PC-9 (cell line): Measurements from ENCODE around the gene SRP19. TPM values are rescaled to one million over a fixed set of nuclear protein-coding genes. Genes with fewer than 3 reads are reported as not detected.

Experiments
- Bru-seq: library from RNA; stranded (reverse); fragments of 400-500 nt; gene quantifications from one replicate; lab custom pipeline; 2021; lab: Mats Ljungman, UMichigan
- BruChase-seq, 2 experiments: library from RNA; stranded (reverse); fragments of 400-500 nt; gene quantifications; one replicate each; lab custom pipeline; 2021; lab: Mats Ljungman, UMichigan
- BruUV-seq: library from RNA; stranded (reverse); fragments of 400-500 nt; replicated peaks from 2 replicates; lab custom pipeline; 2021; lab: Mats Ljungman, UMichigan
- CTCF ChIA-PET: fragments of 300-600 bp; sonication (Branson Sonifier 250); formaldehyde crosslinking; loops from one replicate; lab custom pipeline; 2022; ENCODE audit warnings: antibody characterized with exemption; lab: Charles Lee
- POLR2A ChIA-PET: fragments of 300-600 bp; sonication (Branson Sonifier 250); formaldehyde crosslinking; loops from one replicate; lab custom pipeline; 2022; ENCODE audit warnings: antibody characterized with exemption; ENCODE audit not compliant: unreplicated experiment; lab: Charles Lee
- DNase-seq, 2 experiments: peaks; one replicate each; pipeline versions ENCODE4 v3.0.0 to v3.0.0-alpha.2; 2015 to 2022; ENCODE audit warnings: mixed read lengths in 1 of 2
- H2AFZ ChIP-seq: fragments of 200-600 bp; sonication (generic); 2 replicates; pipeline ENCODE4 v1.8.1; 2017; ENCODE audit warnings: antibody characterized with exemption
- H3F3A ChIP-seq: fragments of 200-600 bp; sonication (generic); 2 replicates; pipeline ENCODE4 v1.8.1; 2017; ENCODE audit warnings: antibody characterized with exemption, mild to moderate bottlenecking, low read depth; ENCODE audit not compliant: insufficient read depth
- H3K27ac ChIP-seq: fragments of 200-600 bp; sonication (generic); 2 replicates; pipeline ENCODE4 v1.6.1; 2016; ENCODE audit warnings: mixed run types
- H3K27me3 ChIP-seq: fragments of 200-600 bp; sonication (generic); 2 replicates; pipeline ENCODE4 v1.6.1; 2016; ENCODE audit warnings: low read depth, mixed run types; ENCODE audit not compliant: insufficient read depth
- H3K36me3 ChIP-seq: fragments of 200-600 bp; sonication (generic); 2 replicates; pipeline ENCODE4 v1.6.1; 2016; ENCODE audit warnings: low read depth, mixed run types
- H3K4me1 ChIP-seq: fragments of 200-600 bp; sonication (generic); replicated peaks from 2 replicates; pipeline ENCODE4 v1.6.1; 2016; ENCODE audit warnings: mixed run types; ENCODE audit not compliant: insufficient read depth
- H3K4me2 ChIP-seq: fragments of 200-600 bp; sonication (generic); 2 replicates; pipeline ENCODE4 v1.6.1; 2017; ENCODE audit warnings: mixed run types
- H3K4me3 ChIP-seq: fragments of 200-600 bp; sonication (generic); 2 replicates; pipeline ENCODE4 v1.6.1; 2016; ENCODE audit warnings: mixed run types
- H3K79me2 ChIP-seq: fragments of 200-600 bp; sonication (generic); 2 replicates; pipeline ENCODE4 v1.6.1; 2017; ENCODE audit warnings: low read depth, mixed run types
- H3K9me2 ChIP-seq: fragments of 200-600 bp; sonication (generic); 2 replicates; pipeline ENCODE4 v1.8.1; 2017; ENCODE audit warnings: mild to moderate bottlenecking; ENCODE audit not compliant: insufficient read depth
- H3K9me3 ChIP-seq: fragments of 200-600 bp; sonication (generic); 2 replicates; pipeline ENCODE4 v1.8.1; 2016; ENCODE audit warnings: low read depth; ENCODE audit not compliant: insufficient read depth
- H4K20me1 ChIP-seq: fragments of 200-600 bp; sonication (generic); 2 replicates; pipeline ENCODE4 v1.8.1; 2017; ENCODE audit not compliant: insufficient read depth
- CTCF ChIP-seq: fragments of 200-600 bp; sonication (generic); conservative IDR thresholded peaks from 2 replicates; pipeline ENCODE4 v1.6.1; 2017; ENCODE audit warnings: mixed run types, antibody characterized with exemption, mild to moderate bottlenecking, moderate library complexity
- EZH2 ChIP-seq: fragments of 200-600 bp; sonication (generic); IDR thresholded peaks from 2 replicates; pipeline ENCODE4 v1.8.0; 2017; ENCODE audit warnings: antibody characterized with exemption, low read depth
- intact Hi-C: fragments of 100-400 bp; cut with micrococcal nuclease; formaldehyde crosslinking; loops from one replicate; pipeline ENCODE4 v1.10.0; 2022; ENCODE audit not compliant: unreplicated experiment
- long read RNA-seq: library from polyadenylated mRNA; stranded (forward); transcript quantifications from one replicate; pipeline ENCODE4 v2.0.0, GENCODE V29; 2022
- total RNA-seq: library from RNA; stranded (reverse); gene quantifications from 2 replicates; pipeline ENCODE4 v1.2.3, GENCODE V29; 2021

Gene SRP19
- 26.8 and 34.4 TPM in 2 replicates for total RNA-seq
- Bru-seq, nascent RNA = percentile 79 among the genes with signal in this experiment
- percentile 75 among the genes with signal in this experiment for BruChase-seq, experiment 1, labeled RNA remaining after a 2-hour chase
- percentile 71 among the genes with signal in this experiment for BruChase-seq, experiment 2, labeled RNA remaining after a 6-hour chase
- long read RNA-seq, transcript SRP19-206 (5 exons, 2,841 nt) = major isoform, 70 of 94 reads
- long read RNA-seq, transcript SRP19-205 (2 exons, 473 nt) = minor isoform, 9 of 94 reads
- long read RNA-seq, partial matches to known transcripts = 0 of 94 reads
- long read RNA-seq, other reads (novel, unspliced or antisense) = 6 of 94 reads

DNA sequence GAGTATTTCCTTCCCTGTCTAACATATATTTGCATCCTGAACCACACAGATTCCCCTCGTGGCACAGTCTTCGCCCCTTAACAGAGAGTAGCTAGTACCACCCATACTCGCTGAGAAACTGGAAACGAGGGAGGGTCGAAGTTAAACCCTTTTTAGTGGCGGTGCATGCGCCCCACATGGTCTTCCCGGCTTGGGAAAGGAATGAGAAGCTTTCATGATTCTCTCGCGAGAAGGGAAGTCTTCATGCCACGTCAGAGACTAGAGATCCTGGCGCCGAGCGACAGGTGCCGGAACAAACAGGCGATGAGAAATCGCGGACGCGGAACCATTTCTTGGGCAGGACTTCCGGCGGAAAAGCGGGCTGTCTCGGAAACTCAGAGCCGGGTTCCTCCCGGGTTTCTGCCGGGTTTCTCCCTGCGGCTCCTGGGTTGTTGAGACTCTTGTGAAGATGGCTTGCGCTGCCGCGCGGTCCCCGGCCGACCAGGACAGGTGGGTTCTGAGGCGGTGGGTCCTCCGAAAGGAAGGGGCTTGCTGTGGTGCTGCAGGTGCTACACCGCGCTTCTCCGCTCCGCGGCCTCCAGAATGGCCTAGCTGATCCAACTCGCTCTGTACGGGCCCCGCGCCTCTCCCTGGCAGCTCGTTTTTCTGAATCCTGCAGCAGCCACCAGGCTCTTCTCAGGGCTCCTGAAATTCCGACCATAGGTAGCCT is at the start of gene SRP19:
SRP19 (plus strand) TSS at position 359 of the 709 bp plus-strand sequence; CDS start at position 449, 90 bp downstream.
- Histone ChIP-seq H3K27me3 (no peaks in the 10 kb centered on the region), H3K9me2 (no peaks in the 10 kb centered on the region), H3K79me2 (peaks cover 41% of the 10 kb centered on the region), H3K36me3 (peaks cover 34% of the 10 kb centered on the region), H4K20me1 (peaks cover 21% of the 10 kb centered on the region), H3K27ac (peak within 1 kb of the TSS; percentile 69), H3K4me2 (peak within 1 kb of the TSS; percentile 83), H3F3A (peaks cover 20% of the 10 kb centered on the region; the same call in 1 of the 2 replicates), H3K4me3 (peak within 1 kb of the TSS; percentile 84), H3K9me3 (no peaks in the 10 kb centered on the region), H3K4me1 (peaks cover 20% of the 10 kb centered on the region), H2AFZ (peak within 1 kb of the TSS; percentile 97)
- BruUV-seq = TSS peak; percentile 56
- CTCF ChIA-PET = interaction anchor here (0.8 kb wide), 1 partner anchor 13 kb away, joined by 8 read pairs; no protein-coding TSS in a partner anchor
- peak; percentile 88 to 93 for DNase-seq
- POLR2A ChIA-PET = interaction anchor here (0.6 to 0.8 kb wide), 2 partner anchors 13 to 115 kb away, joined by 5 to 11 read pairs; no protein-coding TSS in a partner anchor
- TF ChIP-seq EZH2 (no peak), CTCF (no peak)
- intact Hi-C loops = loop anchor here (1.0 to 5.0 kb wide), 2 partner anchors 99 to 116 kb away; partner anchors contain the start of gene DCP2

- intact Hi-C loops = no loop called here
- no peak overlapping the region for H3K4me2 ChIP-seq
- H3K27ac ChIP-seq = no peak overlapping the region
- no peaks in the 10 kb centered on the region for H3K9me2 ChIP-seq
- H3K27me3 ChIP-seq = no peaks in the 10 kb centered on the region
- H3K79me2 ChIP-seq = no peaks in the 10 kb centered on the region
- no peak overlapping the region for H2AFZ ChIP-seq
- no peak overlapping the region for H3K4me3 ChIP-seq
- no peaks in the 10 kb centered on the region for H3K9me3 ChIP-seq
- TF ChIP-seq CTCF = no peak
- no peak for TF ChIP-seq EZH2
- no TSS peak for BruUV-seq
- no peaks in the 10 kb centered on the region for H3K4me1 ChIP-seq
- no peak for DNase-seq
- no peaks in the 10 kb centered on the region for H4K20me1 ChIP-seq
- ChIA-PET POLR2A (no interaction called here), CTCF (no interaction called here)
- H3K36me3 ChIP-seq = no peaks in the 10 kb centered on the region
- H3F3A ChIP-seq = no peaks in the 10 kb centered on the region
These were observed 48.5 kb upstream of the SRP19 start for GRCh38 chr5:112812549-112812948.

- Histone ChIP-seq H3K9me3 (0 out of 2 replicates have a peak, but pooled peaks cover 3% of the 10 kb centered on the region), H3K27me3 (no peaks in the 10 kb centered on the region), H3F3A (no peaks in the 10 kb centered on the region), H3K27ac (no peak overlapping the region), H3K4me1 (peaks cover 9% of the 10 kb centered on the region), H3K4me2 (no peak overlapping the region), H3K36me3 (0 out of 2 replicates have a peak, but pooled peaks cover 4% of the 10 kb centered on the region), H4K20me1 (peaks cover 3% of the 10 kb centered on the region; the same call in 1 of the 2 replicates), H3K79me2 (no peaks in the 10 kb centered on the region), H3K9me2 (no peaks in the 10 kb centered on the region), H3K4me3 (no peak overlapping the region), H2AFZ (no peak overlapping the region)
- ChIA-PET CTCF (no interaction called here), POLR2A (no interaction called here)
- TF ChIP-seq CTCF (no peak), EZH2 (no peak)
- no peak for DNase-seq
- intact Hi-C loops = no loop called here
- no TSS peak for BruUV-seq
These were observed 40.8 kb upstream of the SRP19 start for GRCh38 chr5:112820246-112820645.
